Mesenteric fat pad (tissue), 1 donor: Measurements from ENCODE around the gene SHISA8. TPM values are rescaled to one million over a fixed set of nuclear protein-coding genes. Genes with fewer than 3 reads are reported as not detected.
"Not testable (repeated sequence)": the region's sequence is repeated elsewhere in the genome, so short reads cannot be mapped to it uniquely, and the experiment has no call there.

Source experiments
- DNase-seq: peaks from one replicate; pipeline ENCODE4 v3.0.0-alpha.2; 2020; ENCODE audit warnings: low spot score
- long read RNA-seq: library from polyadenylated mRNA; unstranded; transcript quantifications from one replicate; pipeline ENCODE4 v2.0.0, GENCODE V29; 2020
- total RNA-seq: library from RNA; stranded (reverse); fragmentation: NEBNext Ultra II Directional; extraction: Animal tissue kit (Norgen Biotek cat#: 25700); gene quantifications from one replicate; pipeline ENCODE4 v1.2.1, GENCODE V29; 2021
- donor health status: DM: yes; HTN: yes; CAD: no.

Gene SHISA8
- total RNA-seq: not detected
- long read RNA-seq: 0 reads

DNA sequence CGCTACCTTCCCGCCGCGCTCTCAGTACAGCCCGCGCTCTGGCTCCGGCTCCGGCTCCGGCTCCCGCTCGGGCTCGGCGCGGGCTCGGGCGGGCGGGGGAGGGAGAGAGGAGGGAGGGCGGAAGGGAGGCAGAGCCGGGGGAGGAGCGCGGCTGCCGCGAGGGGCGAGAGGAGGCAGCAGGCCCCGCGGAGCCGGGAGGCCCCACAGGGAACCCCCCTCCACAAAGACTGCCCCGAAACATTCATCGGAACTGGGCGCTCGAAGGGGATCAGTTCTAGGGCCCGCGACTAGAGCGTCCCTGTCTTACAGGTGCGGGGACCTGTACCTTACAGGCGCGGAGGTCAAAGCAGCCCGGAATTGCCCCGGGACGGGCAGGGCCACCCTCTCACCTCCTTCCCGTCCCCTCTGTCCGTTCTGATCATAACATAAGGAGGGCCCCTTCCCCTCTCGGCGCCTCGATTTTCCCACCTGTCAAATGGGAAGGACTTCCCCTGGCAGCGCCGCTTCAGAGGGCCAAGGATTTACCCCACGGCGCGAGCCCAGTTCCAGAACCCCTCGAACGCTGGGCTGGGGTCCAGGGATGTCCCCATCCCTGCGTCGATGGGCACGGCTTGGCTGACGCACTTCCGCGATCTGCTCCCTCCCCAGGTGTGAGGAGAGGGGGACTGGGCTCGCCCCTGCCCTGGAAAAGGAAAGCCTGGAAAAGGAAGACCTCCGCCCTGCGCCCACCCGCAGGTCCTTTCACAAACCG lies at the start of gene SHISA8:
SHISA8 (minus strand) TSS at position 40 of the 751 bp plus-strand sequence. CDS start 407 bp downstream, outside the sequence.
- no peak for DNase-seq

DNA sequence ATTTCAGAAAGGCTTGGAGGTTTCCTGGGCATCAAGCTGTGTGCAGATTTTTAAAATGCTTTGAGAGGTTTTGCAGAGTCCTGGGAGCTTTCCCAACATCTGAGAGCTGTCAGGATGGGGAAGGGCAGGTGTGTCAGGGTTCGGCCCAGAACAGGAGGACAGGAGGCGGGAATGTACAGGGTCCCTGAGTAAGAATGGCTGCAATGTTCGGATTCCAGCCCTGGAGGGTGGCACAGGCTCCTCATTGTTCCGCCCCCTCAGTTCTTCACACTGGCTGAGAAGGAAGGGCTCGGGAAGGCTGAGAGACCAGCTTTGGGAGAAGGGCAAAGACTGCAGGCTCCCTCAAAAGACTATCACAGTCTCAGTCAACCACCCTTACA lies 49.2 kb upstream of the SHISA8 start:
- DNase-seq: no peak

DNA sequence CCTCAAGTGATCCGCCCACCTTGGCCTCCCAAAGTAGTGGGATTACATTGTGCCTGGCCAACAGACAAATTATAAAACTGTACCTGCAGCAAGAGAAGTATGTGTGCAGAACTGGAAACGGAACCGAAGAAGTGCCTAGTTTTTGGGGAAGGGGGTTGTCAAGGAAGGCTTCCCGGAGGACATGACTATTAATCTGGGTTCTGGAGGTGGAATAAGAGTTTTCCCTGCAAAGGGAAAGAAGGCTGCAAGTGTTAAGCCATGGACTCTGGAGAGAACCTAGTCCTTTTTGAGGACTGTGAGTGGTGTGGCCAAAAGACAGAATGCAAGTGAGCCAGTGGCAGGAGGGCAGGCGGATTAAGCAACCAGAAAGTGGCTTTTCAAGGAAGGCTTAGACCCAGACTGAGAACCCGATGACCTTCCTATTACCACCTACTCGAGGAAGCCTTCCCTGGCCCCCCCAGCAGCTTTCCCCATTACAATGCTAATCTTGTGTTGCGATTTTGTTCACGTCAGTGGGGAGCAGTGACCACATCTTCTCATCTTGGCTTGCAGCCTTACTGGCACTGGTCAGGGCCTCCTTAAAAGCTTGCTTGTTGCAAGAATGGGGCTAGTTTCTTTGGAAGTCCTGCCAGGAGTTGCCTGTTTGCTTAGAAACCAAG lies 48.7 kb upstream of the SHISA8 start:
- DNase-seq: no peak

DNA sequence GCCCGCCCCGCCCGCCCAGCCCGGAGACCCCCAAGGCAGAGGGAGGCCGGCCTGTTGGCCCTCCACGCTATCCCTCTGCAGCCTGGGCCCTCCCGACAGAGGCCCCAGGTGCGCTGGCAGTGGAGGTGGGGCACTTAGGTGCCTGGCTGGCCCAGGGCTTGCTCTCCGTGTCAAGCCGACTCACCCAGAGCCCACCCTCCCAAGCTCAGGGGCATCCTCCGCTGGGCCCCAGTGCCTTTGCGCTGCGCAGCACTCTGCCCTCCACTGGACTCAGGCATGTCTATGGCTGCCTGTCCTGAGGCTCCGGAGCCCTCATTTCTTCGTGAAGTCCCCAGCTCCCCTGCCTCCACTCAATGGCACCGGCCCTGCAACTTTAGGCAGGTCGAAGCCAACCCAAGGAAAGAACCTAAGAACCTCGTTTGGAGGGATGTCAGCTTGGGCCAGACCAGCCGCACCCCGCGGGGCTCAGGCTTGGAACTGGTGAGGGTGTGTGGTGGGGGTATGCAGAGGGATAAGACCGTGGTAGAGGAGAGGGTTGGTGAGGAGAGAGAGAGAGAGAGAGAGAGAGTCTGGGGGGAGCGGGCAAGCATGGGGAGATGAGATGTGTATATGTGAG lies 43.2 kb upstream of the SHISA8 start:
- DNase-seq: no peak

DNA sequence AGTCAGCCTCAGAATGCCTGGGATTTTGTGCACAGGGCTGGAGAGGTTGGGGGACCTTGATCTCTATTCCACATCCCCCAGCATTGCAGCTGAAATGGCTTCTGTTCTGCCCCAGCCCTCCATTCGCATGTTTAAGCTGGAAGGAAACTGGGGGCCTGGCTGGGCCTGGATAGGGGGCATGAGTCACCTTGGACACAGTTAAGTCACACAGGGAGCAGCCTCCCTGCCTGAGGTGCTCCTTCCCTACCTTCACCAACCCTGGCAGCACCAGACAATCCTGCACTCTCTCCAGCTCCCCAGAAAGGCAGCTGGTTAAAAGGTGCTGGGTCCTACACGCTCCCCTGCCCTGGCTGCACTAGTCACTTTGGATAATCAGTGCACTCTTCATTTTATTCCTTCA lies 37.8 kb upstream of the SHISA8 start:
- no peak for DNase-seq

DNA sequence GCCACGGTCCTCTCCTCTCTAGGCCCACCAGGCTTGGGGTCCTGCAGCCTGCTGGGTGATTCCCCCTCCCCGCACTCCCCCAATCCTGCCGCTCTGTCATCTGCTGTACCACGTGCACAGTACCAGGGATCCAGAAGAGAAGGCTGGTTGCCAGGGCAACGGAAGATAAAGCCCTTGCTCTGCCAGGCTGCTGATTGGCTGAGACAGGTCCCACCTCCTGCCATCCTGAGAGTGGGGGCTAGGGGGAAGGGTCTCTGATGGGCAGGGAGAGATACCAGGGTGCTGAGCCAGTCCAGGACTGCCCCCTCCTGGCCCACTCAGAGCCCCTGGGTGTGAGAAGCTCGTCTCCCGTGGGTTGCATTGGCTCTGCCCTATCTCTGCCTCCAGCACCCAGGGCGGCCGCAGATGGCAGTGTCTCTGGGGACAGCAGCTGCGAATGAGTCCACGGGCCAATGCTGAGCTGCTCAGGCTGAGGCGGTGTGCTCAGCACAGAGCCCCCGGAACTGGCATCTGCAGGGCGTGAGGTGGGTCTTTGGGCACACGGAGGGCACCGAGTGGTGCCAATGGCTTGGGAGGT lies 37.1 kb upstream of the SHISA8 start, which contains the start of gene SMIM45:
SMIM45 (plus strand) TSS at position 253 of the 577 bp plus-strand sequence.
- DNase-seq: no peak

DNA sequence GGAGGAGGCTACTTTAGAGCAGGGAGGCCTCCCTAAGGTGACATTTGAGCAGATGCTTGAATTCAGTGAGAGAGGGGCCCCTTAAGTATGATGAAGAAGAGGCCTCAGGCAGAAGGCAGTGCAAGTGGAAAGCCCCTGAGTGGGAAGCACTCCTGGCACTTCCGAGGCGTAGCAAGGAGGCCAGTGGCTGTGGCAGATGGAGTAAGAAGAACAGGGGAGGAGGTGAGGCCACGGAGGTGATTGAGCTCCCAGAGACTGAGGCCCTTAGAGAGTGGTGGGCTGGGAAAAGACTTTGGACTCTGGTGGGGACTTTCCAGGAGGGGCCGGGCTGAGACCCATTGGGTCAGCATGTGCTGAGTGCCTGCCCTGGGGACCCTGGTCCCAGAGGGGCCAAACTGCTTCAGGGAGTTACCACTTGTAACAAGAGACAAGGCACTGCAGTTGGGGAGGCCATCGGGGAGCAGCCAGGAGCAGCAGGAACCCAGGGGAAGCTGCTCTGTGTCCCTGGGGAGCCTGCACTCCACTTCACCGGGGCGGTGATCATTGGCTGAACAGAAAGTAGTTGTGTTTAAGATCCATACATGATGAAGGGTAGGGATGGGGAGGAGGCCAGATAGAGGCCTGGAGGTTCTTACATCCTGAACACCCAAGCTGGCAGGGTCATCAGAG lies 34.6 kb upstream of the SHISA8 start:
- DNase-seq: no peak

DNA sequence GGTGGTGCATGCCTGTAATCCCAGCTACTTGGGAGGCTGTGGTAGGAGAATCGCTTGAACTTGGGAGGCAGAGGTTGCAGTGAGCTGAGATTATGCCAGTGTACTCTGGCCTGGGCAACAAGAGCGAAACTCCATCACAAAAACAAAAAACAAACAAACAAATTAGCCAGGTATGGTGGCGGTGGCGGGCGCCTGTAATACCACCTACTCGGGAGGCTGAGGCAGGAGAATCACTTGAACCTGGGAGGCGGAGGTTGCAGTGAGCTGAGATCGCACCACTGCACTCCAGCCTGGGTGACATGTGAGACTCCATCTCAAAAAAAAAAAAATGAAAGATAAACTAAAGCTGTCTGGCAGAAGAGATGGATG lies 34.0 kb upstream of the SHISA8 start:
- not testable (repeated sequence) for DNase-seq

DNA sequence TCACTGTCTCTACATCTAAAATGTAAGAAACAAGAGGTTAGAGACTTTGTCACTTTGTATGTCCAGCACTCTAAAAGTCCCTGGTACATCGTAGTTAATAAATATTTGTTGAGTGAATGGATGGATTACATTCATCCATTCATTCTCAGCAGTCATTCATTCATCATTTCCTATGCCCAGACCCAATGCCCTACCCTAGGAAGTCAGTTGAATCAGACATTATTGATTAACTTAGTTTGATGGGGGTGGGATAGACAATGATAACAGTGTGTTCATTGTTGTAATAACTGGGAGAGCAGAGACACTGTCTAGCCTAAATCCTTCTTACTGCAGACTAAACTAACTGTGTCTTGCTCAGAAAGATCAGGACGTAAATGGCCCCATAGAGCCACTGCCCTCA lies 33.3 kb upstream of the SHISA8 start:
- DNase-seq: no peak

DNA sequence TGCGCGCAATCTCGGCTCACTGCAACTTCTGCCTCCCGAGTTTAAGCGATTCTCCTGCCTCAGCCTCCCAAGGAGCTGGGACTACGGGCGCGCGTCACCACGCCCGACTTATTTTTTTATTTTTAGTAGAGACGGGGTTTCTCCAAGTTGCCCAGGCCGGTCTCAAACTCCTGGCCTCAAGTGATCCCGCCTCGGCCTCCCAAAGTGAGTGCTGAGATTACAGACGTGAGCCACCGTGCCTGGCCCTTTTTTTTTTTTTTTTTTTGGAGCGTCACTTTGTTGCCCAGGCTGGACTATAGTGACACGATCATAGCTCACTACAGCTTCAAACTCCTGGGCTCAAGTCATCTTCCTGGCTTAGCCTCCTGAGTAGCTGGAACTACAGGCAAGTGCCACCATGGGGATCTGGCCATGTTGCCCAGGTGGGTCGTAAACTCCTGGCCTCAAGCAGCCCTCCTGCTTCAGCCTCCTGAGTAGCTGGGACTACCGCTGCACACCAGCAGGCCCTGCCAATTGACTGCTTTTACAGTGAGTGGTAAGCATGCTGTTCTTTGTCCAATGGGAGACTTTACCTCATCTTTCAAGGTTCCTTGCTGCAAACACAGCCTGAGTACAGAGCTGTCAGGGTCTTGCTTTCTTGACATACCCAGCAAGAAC lies 32.7 kb upstream of the SHISA8 start:
- no peak for DNase-seq

DNA sequence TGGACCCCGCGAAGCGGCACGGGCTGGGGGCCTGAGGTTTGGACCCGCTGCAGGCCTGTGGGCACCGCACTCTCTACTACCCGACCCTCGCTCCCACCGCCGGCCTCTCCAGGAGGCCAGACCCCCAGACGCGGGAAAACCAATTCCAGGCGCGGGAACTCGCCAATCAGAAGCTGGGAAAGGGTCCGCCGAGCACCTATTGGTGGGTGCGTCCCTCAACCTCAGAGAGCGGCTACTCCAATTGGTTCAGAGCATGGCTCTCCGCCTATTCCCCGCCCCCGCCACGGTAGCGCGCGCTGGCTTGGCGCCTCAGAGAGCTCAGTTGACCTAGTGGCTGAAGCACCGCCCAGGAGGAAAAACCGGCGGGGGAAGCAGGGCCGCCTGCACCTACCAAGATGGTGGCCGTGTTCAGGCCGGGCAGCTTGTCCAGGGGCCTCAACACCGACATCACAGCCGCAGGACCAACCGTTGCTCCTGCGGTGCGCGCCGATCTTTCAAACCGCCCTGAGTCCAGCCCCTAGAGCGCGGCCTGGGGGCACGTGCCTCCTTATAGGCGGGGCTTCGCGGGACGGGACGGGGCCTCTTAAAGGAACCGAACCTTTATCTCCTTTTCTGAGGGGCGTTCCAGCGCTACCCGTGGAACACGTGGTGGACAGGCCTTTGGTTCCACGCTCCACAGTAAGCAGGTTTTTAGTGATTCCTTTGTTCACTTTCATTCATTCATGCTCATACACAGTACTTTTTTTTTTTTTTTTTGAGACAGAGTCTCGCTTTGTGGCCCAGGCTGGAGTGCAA lies 32.0 kb upstream of the SHISA8 start, which contains the start of gene CENPM:
CENPM (minus strand) TSS at position 524 of the 795 bp plus-strand sequence; CDS start at position 448, 76 bp downstream.
- DNase-seq: peak; percentile 94

DNA sequence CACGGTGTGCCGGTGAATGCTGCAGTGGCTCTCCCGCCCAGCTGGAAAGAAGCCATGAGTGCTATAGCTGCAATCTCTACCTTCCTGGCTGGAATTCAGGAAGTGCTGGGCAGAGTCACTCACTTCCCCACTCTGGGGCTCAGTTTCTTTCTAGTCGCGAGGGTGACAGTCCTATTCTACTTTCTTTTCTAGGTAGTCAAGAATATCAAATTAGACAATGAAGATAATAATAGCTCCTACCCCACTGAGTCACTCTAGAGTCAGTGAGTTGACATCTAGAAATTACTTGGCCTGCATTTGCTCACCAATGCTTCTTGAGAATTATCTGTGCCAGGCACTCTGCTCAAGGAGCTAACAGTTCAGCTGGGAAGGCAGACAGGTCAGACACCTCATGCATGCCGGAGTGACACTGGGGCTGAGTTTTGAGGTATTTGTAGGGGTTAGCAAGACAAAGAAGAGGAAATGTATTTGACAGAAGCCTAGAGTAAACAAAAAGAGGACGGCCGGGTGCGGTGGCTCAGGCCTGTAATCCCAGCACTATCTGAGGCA lies 28.9 kb upstream of the SHISA8 start:
- DNase-seq: no peak

DNA sequence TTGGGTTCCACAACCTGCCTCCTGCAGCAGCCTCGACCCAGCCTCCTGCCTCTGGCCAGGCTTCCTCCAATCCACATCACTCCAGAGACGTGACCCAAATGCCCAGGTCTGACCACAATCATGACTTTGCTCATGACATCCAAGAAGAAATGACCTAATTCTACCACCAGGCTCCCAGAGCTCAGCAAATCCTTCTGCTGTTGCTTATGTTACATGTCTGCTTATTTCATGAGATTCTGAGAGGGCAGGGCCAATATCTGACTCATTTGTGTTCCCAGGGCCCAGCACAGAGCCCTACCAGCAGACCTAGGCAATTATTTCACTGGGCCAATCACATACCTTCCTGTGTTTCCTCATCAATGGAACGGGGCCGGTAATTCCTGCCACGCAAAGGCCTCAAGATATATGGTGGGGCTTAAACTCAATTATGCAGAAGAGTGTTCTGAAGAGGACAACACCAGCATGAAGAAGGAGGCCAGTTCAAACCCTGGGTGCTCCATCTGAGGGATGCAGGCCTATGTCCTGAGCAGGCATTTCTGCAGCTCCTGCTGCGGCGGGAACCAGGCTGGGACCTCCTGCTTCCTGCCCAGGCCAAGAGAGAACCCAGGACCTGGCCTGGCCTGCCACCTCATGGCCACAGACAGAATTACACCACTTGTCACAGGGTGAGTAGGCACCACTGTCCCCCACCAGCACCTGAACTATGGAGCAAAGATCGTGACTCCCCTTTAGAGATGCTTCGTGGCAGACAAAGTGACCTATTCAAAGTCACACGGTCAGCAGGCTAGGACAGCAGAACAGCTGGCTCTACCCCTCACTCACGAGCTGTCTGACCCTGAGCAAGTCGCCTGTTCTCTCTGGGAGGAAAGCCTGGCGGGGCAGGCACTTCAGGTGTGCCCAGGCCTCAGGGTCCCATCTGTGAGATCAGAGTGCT lies 26.2 kb upstream of the SHISA8 start:
- DNase-seq: peak; percentile 92

DNA sequence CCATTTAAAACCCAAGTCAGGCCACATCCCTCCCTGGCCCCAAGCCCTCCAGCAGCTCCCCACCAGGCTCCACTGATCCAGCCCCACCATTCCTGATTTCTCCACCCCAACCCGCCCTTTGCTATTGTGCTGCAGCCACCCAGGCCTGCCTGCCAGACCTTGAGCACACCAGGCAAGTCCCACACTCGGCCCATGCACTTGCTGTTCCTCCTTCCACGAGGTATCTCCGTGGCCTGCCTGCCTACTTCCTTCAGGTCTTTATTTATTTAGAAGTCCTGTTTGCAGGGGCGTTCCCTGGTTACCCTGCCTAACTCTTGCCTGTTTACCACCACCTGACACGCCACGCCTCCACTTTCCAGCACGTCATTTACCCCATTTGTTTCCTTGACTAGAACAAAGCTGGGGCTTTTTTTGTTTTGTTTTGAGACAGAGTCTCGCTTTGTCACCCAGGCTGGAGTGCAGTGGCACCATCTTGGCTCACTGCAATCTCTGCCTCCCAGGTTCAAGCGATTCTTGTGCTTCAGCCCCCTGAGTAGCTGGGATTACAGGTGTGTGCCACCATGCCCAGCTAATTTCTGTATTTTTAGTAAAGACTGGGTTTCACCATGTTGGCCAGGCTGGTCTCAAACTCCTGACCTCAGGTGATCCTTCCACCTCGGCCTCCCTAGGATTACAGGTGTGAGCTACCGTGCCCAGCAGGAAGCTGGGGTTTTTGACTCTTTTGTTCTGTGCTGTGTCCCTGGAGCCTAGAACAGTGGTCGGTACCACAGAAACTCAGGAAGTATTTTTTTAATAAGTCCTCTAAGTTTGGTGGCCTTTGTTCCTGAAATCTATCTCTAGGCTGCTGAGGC lies 25.3 kb upstream of the SHISA8 start:
- DNase-seq: no peak

DNA sequence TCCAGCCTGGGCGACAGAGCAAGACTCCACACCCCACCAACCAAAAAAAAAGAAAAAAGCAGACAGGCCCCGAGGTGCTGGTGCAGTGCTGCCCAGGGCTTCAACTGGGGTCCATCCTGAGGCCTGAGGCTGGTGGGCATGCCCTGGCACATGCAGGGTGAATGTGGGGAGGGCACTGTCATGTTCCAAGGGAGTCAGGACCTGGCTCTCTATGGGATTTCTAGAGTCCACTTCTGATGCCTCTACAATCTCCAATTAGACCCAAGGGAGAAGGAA lies 22.0 kb upstream of the SHISA8 start:
- DNase-seq: no peak

DNA sequence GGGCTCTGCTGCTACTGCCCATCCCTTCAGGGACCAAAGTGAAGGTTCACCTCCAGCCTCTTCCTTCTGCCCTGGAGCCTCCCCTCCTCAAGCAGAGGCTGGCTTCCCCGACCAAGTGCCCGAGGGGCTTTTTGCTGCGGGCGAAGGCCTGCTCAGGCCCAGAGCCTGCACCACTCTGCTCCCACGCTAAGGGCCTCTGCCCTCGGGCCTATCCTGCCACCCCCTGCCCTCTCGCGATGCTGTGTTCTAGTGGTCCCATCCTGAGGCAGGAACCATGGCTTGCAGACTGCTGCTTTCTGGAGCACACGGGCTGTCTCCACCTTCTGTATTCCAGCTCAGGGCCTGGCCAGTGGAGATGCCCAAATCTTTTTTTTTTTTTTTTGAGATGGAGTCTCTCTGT lies 20.6 kb upstream of the SHISA8 start:
- DNase-seq: no peak

DNA sequence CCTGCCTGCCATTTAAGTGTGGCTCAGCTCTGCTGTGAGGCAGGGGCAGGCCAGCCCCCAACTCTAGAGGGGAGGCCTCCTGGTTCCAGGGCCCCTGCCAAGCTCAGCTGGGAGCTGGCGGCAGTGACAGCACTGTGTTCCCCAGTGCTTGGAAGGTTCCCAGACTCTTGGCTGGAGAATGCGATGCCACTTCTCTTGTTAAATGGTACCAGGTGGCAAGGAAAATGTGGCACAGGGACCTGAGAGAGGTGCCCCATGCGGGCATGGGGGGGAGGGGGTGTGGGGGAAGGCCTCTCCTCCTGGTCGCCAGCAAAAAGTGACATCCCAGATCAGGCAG lies 20.1 kb upstream of the SHISA8 start:
- no peak for DNase-seq
